GM12873 (cell line): ENCODE results near the gene TTC22.

Source experiments
- TF ChIP-seq, protein P1 (sequence below): IDR thresholded peaks from 2 replicates; pipeline ENCODE4 v1.5.1; 2012; ENCODE audit warnings: low read depth, mild to moderate bottlenecking, moderate library complexity, low read length, control low read depth; ENCODE audit not compliant: insufficient read depth; ENCODE audit errors: missing control alignments

Gene TTC22

GRCh38 chr1:54744696-54745095 is 56.4 kb downstream of the TTC22 start:
- TF ChIP-seq, protein P1, sequence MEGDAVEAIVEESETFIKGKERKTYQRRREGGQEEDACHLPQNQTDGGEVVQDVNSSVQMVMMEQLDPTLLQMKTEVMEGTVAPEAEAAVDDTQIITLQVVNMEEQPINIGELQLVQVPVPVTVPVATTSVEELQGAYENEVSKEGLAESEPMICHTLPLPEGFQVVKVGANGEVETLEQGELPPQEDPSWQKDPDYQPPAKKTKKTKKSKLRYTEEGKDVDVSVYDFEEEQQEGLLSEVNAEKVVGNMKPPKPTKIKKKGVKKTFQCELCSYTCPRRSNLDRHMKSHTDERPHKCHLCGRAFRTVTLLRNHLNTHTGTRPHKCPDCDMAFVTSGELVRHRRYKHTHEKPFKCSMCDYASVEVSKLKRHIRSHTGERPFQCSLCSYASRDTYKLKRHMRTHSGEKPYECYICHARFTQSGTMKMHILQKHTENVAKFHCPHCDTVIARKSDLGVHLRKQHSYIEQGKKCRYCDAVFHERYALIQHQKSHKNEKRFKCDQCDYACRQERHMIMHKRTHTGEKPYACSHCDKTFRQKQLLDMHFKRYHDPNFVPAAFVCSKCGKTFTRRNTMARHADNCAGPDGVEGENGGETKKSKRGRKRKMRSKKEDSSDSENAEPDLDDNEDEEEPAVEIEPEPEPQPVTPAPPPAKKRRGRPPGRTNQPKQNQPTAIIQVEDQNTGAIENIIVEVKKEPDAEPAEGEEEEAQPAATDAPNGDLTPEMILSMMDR = no peak

- TF ChIP-seq, protein P1 = no peak
Measured at GRCh38 chr1:54743416-54744226, 57.5 kb downstream of the TTC22 start.

GRCh38 chr1:54742282-54742681 is 58.8 kb downstream of the TTC22 start:
- TF ChIP-seq, protein P1 = no peak

DNA sequence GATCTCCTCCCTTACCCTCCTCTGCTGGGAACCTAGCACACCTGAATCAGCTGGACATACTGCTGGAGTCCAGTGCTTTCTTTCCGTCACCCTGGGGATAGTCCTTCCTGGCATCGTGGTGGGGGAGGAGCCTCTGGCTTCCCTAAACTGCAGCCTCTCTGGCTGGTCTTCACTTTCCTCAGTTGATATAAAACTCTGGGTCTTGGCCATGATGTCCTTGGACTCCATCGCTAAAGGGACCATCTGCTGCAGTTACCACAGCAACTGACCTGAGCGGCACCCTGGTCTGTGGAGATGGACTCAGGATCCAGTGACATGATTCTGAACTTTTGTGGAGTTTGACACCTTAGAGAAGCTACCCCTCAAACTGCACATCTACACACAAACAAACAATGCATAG is 59.6 kb downstream of the TTC22 start:
- TF ChIP-seq, protein P1 = no peak

DNA sequence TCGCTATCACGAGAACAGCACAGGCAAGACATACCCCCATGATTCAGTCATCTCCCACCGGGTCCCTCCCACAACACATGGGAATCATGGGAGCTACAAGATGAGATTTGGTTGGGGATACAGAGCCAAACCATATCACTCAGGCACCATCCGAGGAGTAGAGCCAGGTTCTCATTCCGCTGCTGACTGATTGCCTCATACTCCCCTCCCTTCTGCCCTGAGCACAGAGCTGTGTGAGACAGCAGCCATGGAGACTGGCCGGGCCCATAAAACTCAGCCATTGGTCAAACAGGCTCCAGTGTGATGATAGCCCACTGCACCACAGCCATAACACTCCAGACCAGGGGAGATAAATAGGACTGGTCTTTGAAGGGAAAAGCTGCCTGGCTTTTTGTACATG is 62.9 kb downstream of the TTC22 start:
- TF ChIP-seq, protein P1 = no peak

DNA sequence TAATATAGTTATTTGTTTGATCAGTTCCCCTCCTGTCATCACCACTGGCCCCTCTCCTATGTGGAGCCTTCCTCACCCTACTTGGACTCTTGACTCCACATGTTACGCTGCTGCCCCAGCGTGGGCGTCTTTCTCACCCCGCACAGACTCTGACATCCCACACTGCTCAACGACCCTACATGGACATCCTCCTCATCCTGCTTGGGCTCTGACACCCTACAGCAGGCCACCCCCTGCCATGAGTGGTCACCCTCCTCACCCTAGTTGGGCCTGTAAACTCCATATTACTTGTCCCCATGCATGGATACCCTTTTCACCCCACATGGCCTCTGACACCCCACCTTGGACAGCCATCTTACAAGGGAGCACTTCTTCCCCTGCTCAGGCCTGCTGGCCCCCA is 64.4 kb downstream of the TTC22 start:
- TF ChIP-seq, protein P1 = no peak
